Activated CD4-positive, alpha-beta T cell treated with anti-CD3 and anti-CD28 coated beads, Interleukin-2, amount 10 ng/mL, durations not matched to agents 7 days and 5 days (primary cell): ENCODE data around the gene KIF1C. TPM values are rescaled to one million over a fixed set of nuclear protein-coding genes. Genes with fewer than 3 reads are reported as not detected.

Experiments used
- CTCF ChIA-PET: fragments of 350-600 bp; sonication (Branson Sonifier 250); formaldehyde crosslinking; loops from one replicate; lab custom pipeline; 2021; ENCODE audit warnings: antibody characterized with exemption; lab: Charles Lee
- POLR2A ChIA-PET: fragments of 350-600 bp; sonication (Branson Sonifier 250); formaldehyde crosslinking; loops from one replicate; lab custom pipeline; 2021; ENCODE audit warnings: antibody characterized with exemption; lab: Charles Lee
- DNase-seq: peaks from one replicate; pipeline ENCODE4 v3.0.0-alpha.2; 2020
- H3K27ac Mint-ChIP-seq: one replicate; pipeline ENCODE4 v1.8.0; 2021; ENCODE audit warnings: mild to moderate bottlenecking, moderate library complexity, mixed read lengths
- H3K27me3 Mint-ChIP-seq: one replicate; pipeline ENCODE4 v1.8.0; 2021; ENCODE audit warnings: mixed read lengths
- H3K36me3 Mint-ChIP-seq: one replicate; pipeline ENCODE4 v1.8.0; 2021; ENCODE audit warnings: low read depth, mixed read lengths
- H3K4me1 Mint-ChIP-seq: one replicate; pipeline ENCODE4 v1.8.0; 2021; ENCODE audit warnings: mixed read lengths
- H3K4me3 Mint-ChIP-seq: one replicate; pipeline ENCODE4 v1.8.0; 2021; ENCODE audit warnings: mild to moderate bottlenecking, moderate library complexity, mixed read lengths
- H3K9me3 Mint-ChIP-seq: one replicate; pipeline ENCODE4 v1.8.0; 2021; ENCODE audit warnings: mixed read lengths
- total RNA-seq, 2 experiments: library from RNA; stranded (reverse); gene quantifications; one replicate each; pipeline ENCODE4 v1.2.3, GENCODE V29; 2021

KIF1C gene
- total RNA-seq, 2 experiments from 2014 or later = 36.6 to 48.8 TPM

DNA sequence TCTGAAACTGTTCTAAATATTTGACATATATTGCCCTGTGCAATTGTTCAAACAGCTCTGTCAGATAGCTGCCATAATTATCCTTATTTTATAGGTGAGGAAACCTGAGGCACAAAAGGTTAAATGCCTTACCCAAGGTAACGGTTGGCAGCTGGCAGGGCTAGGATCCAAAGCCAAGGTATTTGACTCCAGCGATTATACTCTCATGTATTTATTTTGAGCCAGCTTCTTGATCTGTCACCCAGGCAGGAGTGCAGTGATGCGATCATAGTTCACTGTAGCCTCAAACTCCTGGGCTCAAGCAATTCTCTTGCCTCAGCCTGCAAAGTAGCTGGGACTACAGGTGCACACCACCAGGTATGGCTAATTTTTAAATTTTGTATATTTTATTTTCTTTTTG lies 39.6 kb upstream of the KIF1C start:
- Mint-ChIP-seq H3K27ac (no peak overlapping the region), H3K9me3 (no peaks in the 10 kb centered on the region), H3K4me1 (peaks cover 12% of the 10 kb centered on the region), H3K27me3 (no peaks in the 10 kb centered on the region), H3K4me3 (no peak overlapping the region), H3K36me3 (peaks cover 23% of the 10 kb centered on the region)
- POLR2A ChIA-PET = no interaction called here
- CTCF ChIA-PET = no interaction called here
- no peak for DNase-seq

GRCh38 chr17:4959261-4959965 lies 38.3 kb upstream of the KIF1C start:
- peaks cover 25% of the 10 kb centered on the region for H3K36me3 Mint-ChIP-seq
- H3K9me3 Mint-ChIP-seq = no peaks in the 10 kb centered on the region
- H3K4me3 Mint-ChIP-seq = no peak overlapping the region
- no peak overlapping the region for H3K27ac Mint-ChIP-seq
- no peak for DNase-seq
- ChIA-PET CTCF (interaction anchor here (0.5 kb wide), 1 partner anchor 535 kb away, joined by 3 read pairs; no protein-coding TSS in a partner anchor), POLR2A (no interaction called here)
- no peaks in the 10 kb centered on the region for H3K27me3 Mint-ChIP-seq
- H3K4me1 Mint-ChIP-seq = peaks cover 12% of the 10 kb centered on the region

- no peaks in the 10 kb centered on the region for H3K9me3 Mint-ChIP-seq
- no peak for DNase-seq
- CTCF ChIA-PET = interaction anchor here (0.5 kb wide), 1 partner anchor 536 kb away, joined by 3 read pairs; no protein-coding TSS in a partner anchor
- peaks cover 28% of the 10 kb centered on the region for H3K36me3 Mint-ChIP-seq
- H3K27ac Mint-ChIP-seq = no peak overlapping the region
- no peaks in the 10 kb centered on the region for H3K27me3 Mint-ChIP-seq
- H3K4me3 Mint-ChIP-seq = no peak overlapping the region
- POLR2A ChIA-PET = no interaction called here
- H3K4me1 Mint-ChIP-seq = peaks cover 15% of the 10 kb centered on the region
Observed at GRCh38 chr17:4960279-4960922, 37.3 kb upstream of the KIF1C start.

- Mint-ChIP-seq H3K36me3 (peaks cover 15% of the 10 kb centered on the region), H3K4me3 (peak overlapping the region; percentile 50), H3K27me3 (no peaks in the 10 kb centered on the region), H3K27ac (peak overlapping the region; percentile 47), H3K4me1 (peaks cover 16% of the 10 kb centered on the region), H3K9me3 (no peaks in the 10 kb centered on the region)
- DNase-seq = no peak
- ChIA-PET CTCF (interaction anchor here (0.6 to 3.9 kb wide), 3 partner anchors 14 to 255 kb away, joined by 3 to 23 read pairs (median 8); partner anchors contain the start of gene ARRB2), POLR2A (interaction anchor here (4.0 kb wide), 1 partner anchor 19 kb away, joined by 44 read pairs; the partner anchor contains the start of gene PFN1)
Observed at GRCh38 chr17:4965311-4965986, 32.3 kb upstream of the KIF1C start.

GRCh38 chr17:4966844-4967538 lies 30.8 kb upstream of the KIF1C start:
- peak overlapping the region; percentile 67 for H3K27ac Mint-ChIP-seq
- peaks cover 16% of the 10 kb centered on the region for H3K36me3 Mint-ChIP-seq
- no peaks in the 10 kb centered on the region for H3K27me3 Mint-ChIP-seq
- H3K4me1 Mint-ChIP-seq = peaks cover 20% of the 10 kb centered on the region
- DNase-seq = peak; percentile 98
- CTCF ChIA-PET = interaction anchor here (0.9 to 3.9 kb wide), 14 partner anchors 10 to 96 kb away, joined by 3 to 23 read pairs (median 6); partner anchors contain the start of genes CAMTA2, ENO3, PFN1 and RNF167
- no peak overlapping the region for H3K4me3 Mint-ChIP-seq
- POLR2A ChIA-PET = interaction anchor here (0.5 to 4.0 kb wide), 6 partner anchors 15 to 823 kb away, joined by 3 to 44 read pairs (median 6); partner anchors contain the start of genes C17orf107, PFN1, RNF167 and SLC25A11
- H3K9me3 Mint-ChIP-seq = no peaks in the 10 kb centered on the region

DNA sequence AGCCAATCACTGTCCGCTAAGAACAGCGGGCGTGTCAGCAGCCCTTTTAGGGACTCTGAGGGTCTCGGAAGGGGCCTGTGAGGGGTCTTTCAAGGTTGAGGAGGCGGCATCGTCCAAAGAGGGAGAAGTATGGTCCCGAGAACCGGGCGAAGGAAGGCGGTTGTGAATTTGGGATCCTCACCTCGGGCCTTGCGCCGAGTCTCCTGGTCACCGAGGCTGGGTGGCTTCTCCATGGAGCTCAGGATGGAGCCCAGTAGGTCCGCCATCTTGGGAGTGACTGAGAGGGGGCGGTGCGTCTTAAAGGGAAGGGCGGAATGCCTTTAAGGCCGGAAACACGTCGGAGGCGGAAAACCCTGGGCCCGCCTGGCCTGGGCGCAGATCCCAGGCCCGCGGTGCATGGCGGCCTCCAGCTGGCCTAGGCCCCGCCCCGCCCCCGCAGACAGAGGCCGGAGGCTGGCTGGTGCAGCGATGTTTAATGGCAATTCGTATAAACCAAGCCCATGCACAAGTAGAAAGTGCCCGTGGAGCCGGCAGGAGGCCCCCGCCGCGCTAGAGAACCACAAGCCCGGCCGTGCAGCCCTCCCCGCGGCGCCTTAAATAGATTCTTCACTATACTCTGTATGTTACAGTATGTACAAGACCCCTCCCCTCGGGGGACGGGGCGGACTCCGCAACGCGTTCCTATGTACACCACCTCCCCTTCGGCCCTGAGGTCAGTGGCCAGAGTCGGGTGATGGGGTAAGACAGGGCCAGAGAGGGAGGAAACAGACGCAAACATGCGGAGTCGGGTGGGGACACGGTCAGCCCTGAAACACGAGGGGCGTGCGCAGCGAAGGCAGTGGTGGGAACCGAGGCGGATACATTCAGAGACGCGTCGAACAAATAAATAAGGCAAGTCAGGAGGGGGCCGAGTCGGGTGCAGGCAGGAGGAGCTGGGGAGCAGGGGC lies 29.9 kb upstream of the KIF1C start, which contains the start of gene SPAG7:
Gene SPAG7 (minus strand): TSS at position 279 of the 947 bp plus-strand sequence. CDS start 13 bp downstream, at position 266.
- Mint-ChIP-seq H3K4me3 (no peak within 1 kb of the TSS), H3K36me3 (peaks cover 21% of the 10 kb centered on the region), H3K27ac (peak within 1 kb of the TSS; percentile 67), H3K9me3 (no peaks in the 10 kb centered on the region), H3K27me3 (no peaks in the 10 kb centered on the region), H3K4me1 (peaks cover 20% of the 10 kb centered on the region)
- CTCF ChIA-PET = interaction anchor here (0.9 to 3.9 kb wide), 16 partner anchors 10 to 95 kb away, joined by 3 to 23 read pairs (median 6); partner anchors contain the start of genes CAMTA2, ENO3, PFN1 and RNF167
- peak; percentile 93 for DNase-seq
- POLR2A ChIA-PET = interaction anchor here (0.5 to 4.0 kb wide), 5 partner anchors 16 to 824 kb away, joined by 3 to 44 read pairs (median 8); partner anchors contain the start of genes C17orf107, PFN1, RNF167 and SLC25A11

DNA sequence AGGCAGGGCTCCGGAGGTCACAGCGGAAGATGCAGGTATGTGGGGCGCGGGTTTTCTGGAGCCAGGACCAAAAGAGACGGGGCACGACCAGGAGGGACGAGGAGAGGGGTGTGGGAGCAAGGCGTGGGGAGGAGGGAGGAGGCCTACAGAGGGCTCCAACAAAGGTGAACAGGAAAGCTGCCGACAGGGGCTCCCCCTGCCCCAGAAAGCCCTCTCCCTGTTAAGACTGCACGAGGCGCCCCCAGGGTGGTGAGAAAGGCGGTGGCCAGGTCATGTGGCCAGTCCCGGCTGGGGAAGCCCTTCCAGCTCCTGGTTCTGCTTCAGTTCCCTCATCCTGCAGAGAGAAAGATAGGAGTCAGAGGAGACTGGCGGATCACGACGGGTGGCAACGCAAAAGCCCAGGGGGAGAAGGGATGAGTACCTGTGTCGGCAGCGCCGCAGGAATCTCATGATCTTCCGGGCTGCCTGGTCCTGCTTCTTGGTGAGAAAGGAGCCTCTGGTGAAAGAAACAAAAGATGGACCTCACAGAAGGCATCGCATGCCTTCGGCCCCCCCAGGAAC lies 29.2 kb upstream of the KIF1C start:
- H3K4me3 Mint-ChIP-seq = no peak overlapping the region
- POLR2A ChIA-PET = interaction anchor here (4.0 kb wide), 1 partner anchor 22 kb away, joined by 44 read pairs; the partner anchor contains the start of gene PFN1
- no peaks in the 10 kb centered on the region for H3K9me3 Mint-ChIP-seq
- CTCF ChIA-PET = interaction anchor here (1.0 to 3.9 kb wide), 7 partner anchors 9 to 59 kb away, joined by 3 to 23 read pairs (median 3); partner anchors contain the start of genes CAMTA2 and ENO3
- peaks cover 27% of the 10 kb centered on the region for H3K36me3 Mint-ChIP-seq
- H3K27ac Mint-ChIP-seq = no peak overlapping the region
- H3K27me3 Mint-ChIP-seq = no peaks in the 10 kb centered on the region
- H3K4me1 Mint-ChIP-seq = peaks cover 20% of the 10 kb centered on the region
- no peak for DNase-seq

DNA sequence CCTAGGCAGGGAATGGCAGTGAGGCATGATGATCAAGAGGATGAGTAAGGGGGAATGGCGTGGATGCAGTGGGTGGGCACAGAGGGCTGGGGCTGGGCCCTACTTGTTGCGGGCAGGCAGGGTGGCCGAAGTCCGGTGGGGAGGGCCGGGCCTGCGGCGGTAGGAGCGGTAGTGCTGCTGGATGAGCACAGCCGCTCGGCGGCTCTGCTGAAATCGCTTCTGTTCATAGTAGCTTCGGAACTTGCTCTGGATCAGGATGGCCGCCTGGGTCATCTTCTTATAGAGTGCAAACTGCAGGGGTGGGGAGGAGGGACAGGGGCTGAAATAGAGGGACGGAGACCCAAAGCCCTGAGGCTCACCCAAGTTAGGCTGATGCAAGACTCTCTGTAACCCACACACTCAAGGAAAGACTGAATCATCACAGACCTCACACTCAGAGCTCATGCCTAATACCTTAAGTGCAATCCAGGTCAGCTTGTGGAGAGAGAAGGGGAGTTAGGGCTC lies 28.7 kb upstream of the KIF1C start:
- no peaks in the 10 kb centered on the region for H3K27me3 Mint-ChIP-seq
- H3K36me3 Mint-ChIP-seq = peaks cover 32% of the 10 kb centered on the region
- no peak overlapping the region for H3K4me3 Mint-ChIP-seq
- H3K9me3 Mint-ChIP-seq = no peaks in the 10 kb centered on the region
- no peak overlapping the region for H3K27ac Mint-ChIP-seq
- POLR2A ChIA-PET = interaction anchor here (4.0 kb wide), 1 partner anchor 23 kb away, joined by 44 read pairs; the partner anchor contains the start of gene PFN1
- CTCF ChIA-PET = interaction anchor here (0.7 to 3.6 kb wide), 6 partner anchors 9 to 38 kb away, joined by 3 to 21 read pairs (median 3); partner anchors contain the start of gene ENO3
- H3K4me1 Mint-ChIP-seq = peaks cover 22% of the 10 kb centered on the region
- peak; percentile 21 for DNase-seq

GRCh38 chr17:4969551-4970173 lies 28.1 kb upstream of the KIF1C start:
- no peak overlapping the region for H3K27ac Mint-ChIP-seq
- H3K9me3 Mint-ChIP-seq = no peaks in the 10 kb centered on the region
- POLR2A ChIA-PET = interaction anchor here (4.0 kb wide), 1 partner anchor 23 kb away, joined by 44 read pairs; the partner anchor contains the start of gene PFN1
- peaks cover 38% of the 10 kb centered on the region for H3K36me3 Mint-ChIP-seq
- CTCF ChIA-PET = interaction anchor here (0.6 to 3.6 kb wide), 7 partner anchors 10 to 97 kb away, joined by 3 to 21 read pairs (median 4); partner anchors contain the start of gene ENO3
- no peak overlapping the region for H3K4me3 Mint-ChIP-seq
- peaks cover 21% of the 10 kb centered on the region for H3K4me1 Mint-ChIP-seq
- DNase-seq = no peak
- H3K27me3 Mint-ChIP-seq = no peaks in the 10 kb centered on the region

DNA sequence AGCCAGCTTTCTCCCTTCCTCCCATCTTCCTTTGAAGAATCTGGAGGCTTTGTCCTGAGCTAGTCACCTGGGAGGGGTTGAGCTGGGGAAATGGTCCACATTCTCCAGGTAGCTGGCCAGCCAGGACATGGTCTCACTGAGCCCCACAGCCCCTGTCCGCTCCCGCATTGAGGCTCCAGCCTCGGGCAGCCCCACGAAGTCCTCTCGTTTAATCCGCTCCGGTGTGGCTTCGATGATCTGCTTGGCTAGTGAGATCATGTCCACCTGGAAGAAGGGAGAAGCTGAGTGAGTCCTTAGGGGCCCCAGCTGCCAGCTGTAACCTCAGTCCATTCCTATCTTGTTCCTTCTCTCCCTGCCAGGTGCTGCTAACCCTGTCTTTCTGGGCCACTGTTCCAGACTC lies 27.5 kb upstream of the KIF1C start:
- H3K9me3 Mint-ChIP-seq = no peaks in the 10 kb centered on the region
- POLR2A ChIA-PET = no interaction called here
- peaks cover 41% of the 10 kb centered on the region for H3K36me3 Mint-ChIP-seq
- H3K4me1 Mint-ChIP-seq = peaks cover 20% of the 10 kb centered on the region
- DNase-seq = no peak
- H3K4me3 Mint-ChIP-seq = no peak overlapping the region
- no peaks in the 10 kb centered on the region for H3K27me3 Mint-ChIP-seq
- H3K27ac Mint-ChIP-seq = no peak overlapping the region
- CTCF ChIA-PET = interaction anchor here (0.6 to 3.6 kb wide), 8 partner anchors 10 to 108 kb away, joined by 3 to 21 read pairs (median 4); partner anchors contain the start of genes ENO3 and ZFP3
